CD14-positive monocyte (primary cell): Measurements from ENCODE around the gene ZNF622. TPM values are rescaled to one million over a fixed set of nuclear protein-coding genes. Genes with fewer than 3 reads are reported as not detected.
A peak's percentile ranks its signal among the peaks of the same experiment; 100 is the strongest.

Experiments used
- DNase-seq, 3 donors: peaks; one replicate each; pipeline ENCODE4 v3.0.0-alpha.2; 2011 to 2022
- H2AFZ ChIP-seq: 2 replicates; pipeline ENCODE4 v1.6.0; 2012; ENCODE audit warnings: mild to moderate bottlenecking, low read depth, low read length, inconsistent platforms; ENCODE audit not compliant: insufficient read depth, poor library complexity, severe bottlenecking
- H3K27ac ChIP-seq, 2 donors: 1 replicate in 1 of 2; 2 replicates in 1 of 2; pipeline ENCODE4 v1.5.1; 2012 to 2013; ENCODE audit warnings: low read length in 2 of 2, control low read depth in 1 of 2, inconsistent platforms in 1 of 2, low read depth in 1 of 2, mild to moderate bottlenecking in 1 of 2
- H3K27me3 ChIP-seq, 2 donors: one replicate each; pipeline versions ENCODE4 v1.6.0 to v1.6.1; 2011 to 2013; ENCODE audit warnings: low read length in 2 of 2; ENCODE audit not compliant: control insufficient read depth in 2 of 2, insufficient read depth in 2 of 2
- H3K36me3 ChIP-seq, 2 donors: replicated peaks in 1 of 2; 1 replicate in 1 of 2; 2 replicates in 1 of 2; pipeline versions ENCODE4 v1.5.1 to v1.6.1; 2012 to 2013; ENCODE audit warnings: low read length in 2 of 2, control low read depth in 1 of 2, inconsistent platforms in 1 of 2, mild to moderate bottlenecking in 1 of 2; ENCODE audit not compliant: insufficient read depth in 2 of 2, control insufficient read depth in 1 of 2
- H3K4me1 ChIP-seq, 2 donors: 1 replicate in 1 of 2; 2 replicates in 1 of 2; pipeline versions ENCODE4 v1.5.1 to v1.6.1; 2012 to 2013; ENCODE audit warnings: low read length in 2 of 2, control low read depth in 1 of 2, inconsistent platforms in 1 of 2, mild to moderate bottlenecking in 1 of 2, moderate library complexity in 1 of 2; ENCODE audit not compliant: insufficient read depth in 2 of 2, control insufficient read depth in 1 of 2
- H3K4me2 ChIP-seq: replicated peaks from 2 replicates; pipeline ENCODE3; 2012; ENCODE audit warnings: low read length, moderate library complexity, mild to moderate bottlenecking; ENCODE audit not compliant: poor library complexity, severe bottlenecking; ENCODE audit errors: extremely low read depth
- H3K4me3 ChIP-seq, 3 experiments: fragments of 200-600 bp in 1 of 3; sonication (generic) in 1 of 3; replicated peaks in 1 of 3; 1 replicate in 2 of 3; 2 replicates in 1 of 3; pipeline ENCODE4 v1.5.1; 2011 to 2013; ENCODE audit warnings: low read length in 3 of 3, mild to moderate bottlenecking in 3 of 3, control low read depth in 2 of 3, low read depth in 2 of 3, inconsistent platforms in 1 of 3, moderate library complexity in 1 of 3
- H3K79me2 ChIP-seq: 2 replicates; pipeline ENCODE4 v1.6.0; 2012; ENCODE audit warnings: mild to moderate bottlenecking, control low read depth, inconsistent platforms, low read length, moderate library complexity; ENCODE audit not compliant: insufficient read depth
- H3K9ac ChIP-seq: 2 replicates; pipeline ENCODE4 v1.6.0; 2017; ENCODE audit warnings: low read length, mild to moderate bottlenecking; ENCODE audit not compliant: insufficient read depth, poor library complexity, severe bottlenecking
- H3K9me3 ChIP-seq, 2 donors: replicated peaks in 1 of 2; 1 replicate in 1 of 2; 2 replicates in 1 of 2; pipeline versions ENCODE4 v1.5.1 to v1.6.1; 2012 to 2013; ENCODE audit warnings: low read length in 2 of 2, control low read depth in 1 of 2; ENCODE audit not compliant: control insufficient read depth in 1 of 2, insufficient read depth in 1 of 2
- H4K20me1 ChIP-seq: 2 replicates; pipeline ENCODE4 v1.6.0; 2012; ENCODE audit warnings: mild to moderate bottlenecking, low read length, control low read depth, moderate library complexity; ENCODE audit not compliant: insufficient read depth
- H3K27ac Mint-ChIP-seq, 7 donors: one replicate each; pipeline ENCODE4 v1.8.0; 2020; ENCODE audit warnings: mild to moderate bottlenecking in 7 of 7, mixed read lengths in 7 of 7, moderate library complexity in 6 of 7, inconsistent platforms in 2 of 7
- H3K27me3 Mint-ChIP-seq, 3 donors: one replicate each; pipeline ENCODE4 v1.8.0; 2021 to 2022; ENCODE audit warnings: low read depth in 3 of 3, mild to moderate bottlenecking in 3 of 3, mixed read lengths in 3 of 3, moderate library complexity in 3 of 3, inconsistent platforms in 1 of 3
- H3K36me3 Mint-ChIP-seq, 2 donors: one replicate each; pipeline ENCODE4 v1.8.0; 2020; ENCODE audit warnings: mixed read lengths in 2 of 2, inconsistent platforms in 1 of 2, mild to moderate bottlenecking in 1 of 2
- H3K4me1 Mint-ChIP-seq: one replicate; pipeline ENCODE4 v1.8.0; 2020; ENCODE audit warnings: mild to moderate bottlenecking, mixed read lengths
- H3K4me3 Mint-ChIP-seq, 2 donors: one replicate each; pipeline ENCODE4 v1.8.0; 2020; ENCODE audit warnings: mild to moderate bottlenecking in 2 of 2, mixed read lengths in 2 of 2, moderate library complexity in 1 of 2
- H3K9me3 Mint-ChIP-seq, 7 donors: one replicate each; pipeline ENCODE4 v1.8.0; 2020 to 2022; ENCODE audit warnings: mixed read lengths in 7 of 7, mild to moderate bottlenecking in 6 of 7, moderate library complexity in 6 of 7, inconsistent platforms in 2 of 7
- WGBS: methylation state at CpG from one replicate; pipeline ENCODE4 v1.1.5; 2013; ENCODE audit warnings: missing lambda C conversion rate; ENCODE audit not compliant: insufficient coverage; 5-methylcytosine and 5-hydroxymethylcytosine counted together
- intact Hi-C, 2 donors: fragments of 100-400 bp; cut with micrococcal nuclease; formaldehyde crosslinking; loops; one replicate each; pipeline versions ENCODE4 v1.15.0 to v1.15.1; 2023
- polyA plus RNA-seq, 3 donors: library from polyadenylated mRNA; depleted of rRNA in 1 of 3; unstranded in 2 of 3; stranded (reverse) in 1 of 3; fragments of 300-500 nt in 2 of 3; fragments of >200 nt in 1 of 3; fragmentation: Illumina TruSeq in 2 of 3; gene quantifications; 1 replicate in 2 of 3; 2 replicates in 1 of 3; pipeline ENCODE4 v1.2.3, GENCODE V29; 2012 to 2021
- TF ChIP-seq, protein P1 (sequence below): fragments of 200-600 bp; IDR thresholded peaks from one replicate; pipeline ENCODE4 v1.8.0; 2022; ENCODE audit warnings: antibody characterized with exemption, mild to moderate bottlenecking

Gene ZNF622
- polyA plus RNA-seq, 3 donors = 6.1 to 30.1 (median 25.8) TPM

DNA sequence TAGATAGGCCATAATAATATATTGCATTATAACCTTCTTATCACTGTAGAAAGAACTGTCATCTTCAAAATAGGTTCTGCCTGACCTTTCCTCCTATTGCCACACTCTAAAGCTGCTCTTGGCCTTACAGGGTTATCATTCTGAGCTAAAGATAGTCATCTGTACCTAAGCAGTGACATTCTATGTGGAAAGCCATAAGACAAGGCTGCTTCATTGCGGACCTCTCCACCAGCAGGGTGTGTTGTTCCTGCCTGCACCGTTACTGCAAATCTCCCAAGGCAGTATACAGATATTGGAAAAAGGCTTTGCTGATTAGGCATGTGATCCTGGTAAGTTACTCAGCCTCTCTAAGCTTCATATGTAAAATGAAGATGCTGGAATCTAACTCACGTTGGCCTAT lies 8.1 kb downstream of the ZNF622 start:
- H3K9me3 Mint-ChIP-seq = no peaks in the 10 kb centered on the region
- H3K4me2 ChIP-seq = no peak overlapping the region
- no peaks in the 10 kb centered on the region for H3K9me3 ChIP-seq
- H3K27ac Mint-ChIP-seq = peak overlapping the region in 5 of 7 donors; percentile 4 to 76 (median 56)
- H3K4me1 Mint-ChIP-seq = peaks cover 38% of the 10 kb centered on the region
- no peak overlapping the region for H3K4me3 Mint-ChIP-seq
- H3K27me3 ChIP-seq = no peaks in the 10 kb centered on the region
- no peak for DNase-seq
- TF ChIP-seq, protein P1, sequence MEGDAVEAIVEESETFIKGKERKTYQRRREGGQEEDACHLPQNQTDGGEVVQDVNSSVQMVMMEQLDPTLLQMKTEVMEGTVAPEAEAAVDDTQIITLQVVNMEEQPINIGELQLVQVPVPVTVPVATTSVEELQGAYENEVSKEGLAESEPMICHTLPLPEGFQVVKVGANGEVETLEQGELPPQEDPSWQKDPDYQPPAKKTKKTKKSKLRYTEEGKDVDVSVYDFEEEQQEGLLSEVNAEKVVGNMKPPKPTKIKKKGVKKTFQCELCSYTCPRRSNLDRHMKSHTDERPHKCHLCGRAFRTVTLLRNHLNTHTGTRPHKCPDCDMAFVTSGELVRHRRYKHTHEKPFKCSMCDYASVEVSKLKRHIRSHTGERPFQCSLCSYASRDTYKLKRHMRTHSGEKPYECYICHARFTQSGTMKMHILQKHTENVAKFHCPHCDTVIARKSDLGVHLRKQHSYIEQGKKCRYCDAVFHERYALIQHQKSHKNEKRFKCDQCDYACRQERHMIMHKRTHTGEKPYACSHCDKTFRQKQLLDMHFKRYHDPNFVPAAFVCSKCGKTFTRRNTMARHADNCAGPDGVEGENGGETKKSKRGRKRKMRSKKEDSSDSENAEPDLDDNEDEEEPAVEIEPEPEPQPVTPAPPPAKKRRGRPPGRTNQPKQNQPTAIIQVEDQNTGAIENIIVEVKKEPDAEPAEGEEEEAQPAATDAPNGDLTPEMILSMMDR = no peak
- H3K9ac ChIP-seq = no peak overlapping the region
- no peaks in the 10 kb centered on the region for H3K27me3 Mint-ChIP-seq
- intact Hi-C loops = loop anchor here in 1 of 2 donors (10.0 kb wide), 1 partner anchor 167 kb away; no protein-coding TSS in a partner anchor
- WGBS = 80% methylated on average over 1 of the region's 3 CpGs
- peaks cover 98% of the 10 kb centered on the region for H4K20me1 ChIP-seq
- H2AFZ ChIP-seq = no peak overlapping the region
- no peak overlapping the region for H3K4me3 ChIP-seq
- peaks cover 78 to 98% of the 10 kb centered on the region in 2 donors for H3K36me3 ChIP-seq
- H3K27ac ChIP-seq = peak overlapping the region in 1 of 2 donors; percentile 87
- peaks cover 14 to 24% of the 10 kb centered on the region in 2 donors for H3K4me1 ChIP-seq
- peaks cover 74 to 85% of the 10 kb centered on the region in 2 donors for H3K36me3 Mint-ChIP-seq
- H3K79me2 ChIP-seq = peaks cover 76% of the 10 kb centered on the region

DNA sequence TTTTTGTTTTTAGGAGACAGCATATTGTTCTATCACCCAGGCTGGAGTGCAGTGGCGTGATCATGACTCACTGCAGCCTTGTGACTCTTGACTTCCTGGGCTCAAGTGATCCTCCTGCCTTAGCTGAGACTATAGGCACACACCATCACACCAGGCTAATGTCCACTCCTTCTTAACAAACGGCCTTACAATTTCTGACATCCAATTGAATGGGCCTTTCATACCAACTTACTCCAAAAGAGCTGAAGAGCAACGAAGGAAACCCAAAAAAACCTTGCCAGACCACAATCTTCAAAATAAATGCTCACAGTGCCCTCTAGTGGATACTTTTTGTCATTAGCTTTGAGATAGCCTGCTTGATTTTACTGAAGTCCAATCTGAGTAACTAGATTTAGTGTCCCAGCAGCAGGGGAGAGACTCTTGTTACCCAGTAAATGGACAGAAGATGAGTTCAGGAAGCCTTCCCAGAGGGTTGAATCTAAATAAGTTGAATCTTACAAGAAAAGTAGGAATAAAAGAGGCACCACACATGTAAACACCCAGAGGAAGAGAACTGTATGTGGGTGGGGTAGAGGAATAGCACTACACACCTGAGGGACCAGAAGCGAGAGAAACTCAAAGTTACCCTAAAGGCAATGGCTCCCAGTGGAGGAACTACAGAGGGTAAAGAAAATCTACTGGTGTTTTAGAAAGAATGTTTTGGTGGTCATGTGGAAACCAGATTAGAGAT lies 9.3 kb downstream of the ZNF622 start:
- H3K4me1 ChIP-seq = peaks cover 10 to 15% of the 10 kb centered on the region in 2 donors

More for the DNA sequence above, 9.3 kb downstream of the ZNF622 start:
- Mint-ChIP-seq H3K36me3 (peaks cover 73 to 85% of the 10 kb centered on the region in 2 donors), H3K4me3 (peak overlapping the region in 1 of 2 donors; percentile 51), H3K9me3 (no peaks in the 10 kb centered on the region), H3K27ac (peak overlapping the region; percentile 84 to 99 (median 92)), H3K4me1 (peaks cover 28% of the 10 kb centered on the region), H3K27me3 (no peaks in the 10 kb centered on the region)
- no peaks in the 10 kb centered on the region for H3K9me3 ChIP-seq
- H3K27me3 ChIP-seq = no peaks in the 10 kb centered on the region
- H3K36me3 ChIP-seq = peaks cover 78 to 98% of the 10 kb centered on the region in 2 donors
- H4K20me1 ChIP-seq = peaks cover 93% of the 10 kb centered on the region
- TF ChIP-seq, protein P1 = peak; percentile 90
- no peak overlapping the region for H2AFZ ChIP-seq
- H3K27ac ChIP-seq = peak overlapping the region in 1 of 2 donors; percentile 87
- H3K4me3 ChIP-seq = no peak overlapping the region
- intact Hi-C loops = loop anchor here in 1 of 2 donors (10.0 kb wide), 1 partner anchor 169 kb away; no protein-coding TSS in a partner anchor
- H3K79me2 ChIP-seq = peaks cover 64% of the 10 kb centered on the region
- no peak overlapping the region for H3K4me2 ChIP-seq
- 22% methylated on average over 2 of the region's 4 CpGs for WGBS
- peak overlapping the region; percentile 43 for H3K9ac ChIP-seq
- DNase-seq = peak; percentile 68 to 90 (median 77)
